Retinal pigment epithelial cell (primary cell): ENCODE data around the gene MOXD1.

ENCODE experiments used
- DNase-seq: peaks from one replicate; pipeline ENCODE4 v3.0.0-alpha.2; 2010; ENCODE audit warnings: low read depth
- H3K4me3 ChIP-seq: 2 replicates; pipeline ENCODE4 v1.5.1; 2011; ENCODE audit warnings: mild to moderate bottlenecking, low read length, control low read depth, moderate library complexity
- CTCF ChIP-seq: conservative IDR thresholded peaks from 2 replicates; pipeline ENCODE4 v1.5.1; 2011; ENCODE audit warnings: low read depth, low read length, control low read depth, inconsistent platforms

The MOXD1 gene

GRCh38 chr6:132401618-132402285 is 477 bp upstream of the MOXD1 start:
- no peak for TF ChIP-seq CTCF
- no peak for DNase-seq
- peak overlapping the region; percentile 71 for H3K4me3 ChIP-seq

DNA sequence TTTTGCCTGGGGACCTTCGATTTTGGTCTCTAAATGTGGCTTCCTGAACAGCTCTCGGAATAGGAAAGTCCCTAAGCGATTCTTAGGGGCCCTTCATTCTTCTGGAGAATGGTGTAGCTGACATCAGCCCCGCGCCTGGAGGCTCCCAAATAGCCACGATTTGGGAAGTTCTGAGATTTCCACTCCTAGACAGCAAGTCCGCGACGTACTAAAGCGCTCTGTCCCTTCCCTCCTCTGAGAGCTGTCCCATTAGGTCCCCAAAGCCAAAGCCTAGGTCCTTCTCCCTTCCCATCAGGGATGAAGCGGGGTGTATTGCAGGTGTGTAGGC is 756 bp downstream of the MOXD1 start:
- H3K4me3 ChIP-seq: peak overlapping the region; percentile 71
- DNase-seq: no peak
- no peak for TF ChIP-seq CTCF

DNA sequence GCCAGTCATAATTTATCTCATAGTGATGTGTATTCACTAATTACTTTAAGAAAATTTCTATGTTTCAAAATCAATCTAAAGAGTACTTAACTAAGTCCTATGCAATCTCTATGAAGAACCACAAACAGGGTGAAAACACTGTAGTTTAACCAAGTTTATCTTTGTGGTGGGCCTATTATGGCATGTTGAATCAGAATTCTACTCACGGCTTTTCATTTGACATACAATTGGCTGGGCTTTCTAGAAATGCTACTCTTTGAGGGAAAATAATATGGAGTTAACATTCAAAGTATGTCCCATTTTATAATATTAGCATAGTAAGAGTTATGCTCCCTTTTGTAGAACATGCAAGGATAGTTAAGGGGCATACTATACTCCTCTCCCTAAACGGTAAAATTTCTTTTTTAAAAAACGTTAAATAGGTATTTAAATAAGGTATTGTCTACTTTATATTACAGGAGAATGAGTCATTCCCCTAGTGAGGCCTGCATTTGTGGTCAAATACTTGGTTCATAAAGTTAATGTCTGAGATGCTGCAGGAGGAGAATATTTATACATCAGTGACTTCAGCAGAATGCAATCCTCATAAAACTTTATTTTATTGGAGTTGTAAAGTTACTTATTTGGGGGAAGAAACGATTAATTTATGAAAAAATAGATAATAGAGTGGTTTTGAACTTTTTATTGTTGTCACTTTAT is 1.8 kb downstream of the MOXD1 start:
- TF ChIP-seq CTCF: no peak
- no peak overlapping the region for H3K4me3 ChIP-seq
- DNase-seq: no peak

DNA sequence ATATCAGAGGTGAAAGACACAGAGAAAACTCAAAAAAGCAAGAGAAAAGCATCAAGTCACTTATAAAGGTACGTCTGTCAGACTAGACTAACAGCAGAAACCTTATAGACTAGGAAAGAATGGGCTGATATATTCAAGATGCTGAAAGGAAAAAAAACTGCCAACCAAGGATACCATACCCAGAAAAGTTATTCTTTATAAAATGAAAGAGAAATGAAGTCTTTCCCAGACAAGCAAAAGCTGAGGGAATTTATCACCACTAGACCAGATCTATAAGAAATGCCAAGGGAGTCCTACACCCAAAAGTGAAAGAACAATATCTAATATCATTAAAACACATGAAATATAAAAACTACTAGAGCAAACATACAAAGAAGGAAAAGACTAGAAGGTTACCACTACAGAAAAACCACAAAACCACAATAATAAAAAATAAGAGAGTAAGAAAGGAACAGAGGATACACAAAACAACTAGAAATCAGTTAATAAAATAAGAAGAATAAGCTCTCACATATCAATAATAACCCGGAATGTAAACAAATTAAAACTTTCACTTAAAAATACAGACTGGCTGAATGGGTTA is 6.2 kb downstream of the MOXD1 start:
- DNase-seq: no peak
- TF ChIP-seq CTCF: no peak
- no peak overlapping the region for H3K4me3 ChIP-seq

- TF ChIP-seq CTCF: peak; percentile 55
- DNase-seq: no peak
- no peak overlapping the region for H3K4me3 ChIP-seq
These were observed 8.5 kb downstream of the MOXD1 start for GRCh38 chr6:132392792-132393191.

GRCh38 chr6:132392270-132392646 is 9.0 kb downstream of the MOXD1 start:
- H3K4me3 ChIP-seq: no peak overlapping the region
- TF ChIP-seq CTCF: no peak
- DNase-seq: no peak
